ENCODE data around the gene STX1A. TPM values are rescaled to one million over a fixed set of nuclear protein-coding genes. Genes with fewer than 3 reads are reported as not detected.
A peak's percentile ranks its signal among the peaks of the same experiment; 100 is the strongest.

STX1A gene
- total and polyA plus RNA-seq, 2 of the 4 experiments (the other 2 are of a cell fraction) = 9.3 to 22.0 TPM

GRCh38 chr7:73716318-73716890, 3.1 kb downstream of the STX1A start:
- Histone ChIP-seq H2AK9ac (replicated peaks; ENCODE audit: low read depth, low read length, poor library complexity) (no peak overlapping the region), H3K27me3 (ENCODE audit: control insufficient read depth, insufficient read depth, low read length) (no peaks in the 10 kb centered on the region), H3K4me3 (ENCODE audit: insufficient read depth, low read depth, low read length) (no peak overlapping the region), H2AK5ac (ENCODE audit: low read depth, low read length) (peak overlapping the region; percentile 58), H3K36me3 (ENCODE audit: control insufficient read depth, insufficient read depth, low read length) (peaks cover 2% of the 10 kb centered on the region; the same call in 1 of the 2 replicates), H2BK20ac (ENCODE audit: low read depth, low read length) (no peak overlapping the region), H2AFZ (replicated peaks; ENCODE audit: low read length, poor library complexity) (no peak overlapping the region), H3K9me3 (ENCODE audit: control insufficient read depth, insufficient read depth, low read length) (no peaks in the 10 kb centered on the region), H2BK120ac (ENCODE audit: low read depth, low read length) (peak overlapping the region; percentile 7; the same call in 1 of the 2 replicates), H2BK5ac (ENCODE audit: low read depth, low read length, poor library complexity, severe bottlenecking) (peak overlapping the region; percentile 35), H3K4ac (ENCODE audit: low read depth, low read length) (peak overlapping the region; percentile 51; the same call in 1 of the 2 replicates), H4K91ac (ENCODE audit: insufficient read depth, low read depth, low read length) (peak overlapping the region; percentile 1; the same call in 1 of the 2 replicates), H3K4me2 (ENCODE audit: low read depth, low read length) (peak overlapping the region; percentile 34; the same call in 1 of the 2 replicates), H3K14ac (replicated peaks; ENCODE audit: low read depth, low read length) (no peak overlapping the region; the same call in 1 of the 2 replicates), H3K18ac (ENCODE audit: low read depth, low read length) (no peak overlapping the region), H4K20me1 (ENCODE audit: insufficient read depth, low read length) (peaks cover 68% of the 10 kb centered on the region), H3K4me1 (ENCODE audit: control insufficient read depth, insufficient read depth, low read length) (peaks cover 28% of the 10 kb centered on the region), H3K23ac (ENCODE audit: low read depth, low read length) (no peak overlapping the region), H3K9me1 (ENCODE audit: insufficient read depth, low read length) (peaks cover 21% of the 10 kb centered on the region), H3K56ac (ENCODE audit: extremely low read depth, insufficient read depth, low read length) (no peak overlapping the region), H2BK15ac (ENCODE audit: low read depth, low read length) (no peak overlapping the region), H4K5ac (ENCODE audit: low read depth, low read length) (no peak overlapping the region), H3K27ac (ENCODE audit: insufficient read depth, low read length) (peak overlapping the region; percentile 20), H4K8ac (ENCODE audit: low read depth in 2 of 2, low read length in 2 of 2) (peak overlapping the region in 1 of 2 experiments; percentile 32; a peak in 1 of 4 replicates), H3K9ac (ENCODE audit: low read depth, low read length) (no peak overlapping the region), H3K79me1 (ENCODE audit: low read depth in 1 of 2, low read length in 2 of 2) (peaks cover 20 to 67% of the 10 kb centered on the region in 2 experiments)
- BruUV-seq (replicated peaks) = no TSS peak
- intact Hi-C loops (cut with micrococcal nuclease) (loop anchor here (5.0 kb wide), 2 partner anchors 34 to 49 kb away; partner anchors contain the start of genes BUD23, DNAJC30 and VPS37D), in situ Hi-C loops (cut with MboI; ENCODE audit: low sequenced_read_pairs) (no loop called here), dilution Hi-C loops (cut with HindIII; ENCODE audit: low sequenced_read_pairs, unreplicated experiment) (no loop called here)
- CTCF ChIA-PET = interaction anchor here (0.6 to 0.9 kb wide), 2 partner anchors 13 to 195 kb away, joined by 3 read pairs; no protein-coding TSS in a partner anchor
- DNase-seq (no peak), ATAC-seq (ENCODE audit: low read depth) (no peak)
- POLR2A ChIA-PET (ENCODE audit: unreplicated experiment) = no interaction called here
- WGBS, 2 experiments (ENCODE audit: extremely low coverage in 2 of 2, insufficient read length in 1 of 2) = 100% methylated on average over 3 of the region's 4 CpGs; no CpG with 5 or more reads in 1 of the 2 experiments
- TF ChIP-seq CHD1 (IDR thresholded peaks at IDR 0.05; ENCODE audit: low read depth, low read length) = no peak
